Gastrocnemius medialis (tissue), 4 donors: ENCODE results near the gene COL1A1. TPM values are rescaled to one million over a fixed set of nuclear protein-coding genes. Genes with fewer than 3 reads are reported as not detected.
A peak's percentile ranks its signal among the peaks of the same experiment; 100 is the strongest.

Source experiments
- ATAC-seq, 2 donors: fragments of 150-250 bp; one replicate each; pipeline ENCODE4 v1.9.1; 2016
- DNase-seq, 2 donors: peaks; one replicate each; pipeline ENCODE4 v3.0.0-alpha.2; 2019
- H3K27ac ChIP-seq, 4 donors: fragments of 200-600 bp; sonication (generic); 1 replicate in 1 of 4; 2 replicates in 3 of 4; pipeline ENCODE4 v1.5.1; 2016 to 2018; ENCODE audit warnings: mild to moderate bottlenecking in 2 of 4, moderate library complexity in 1 of 4
- H3K27me3 ChIP-seq, 3 donors: fragments of 200-600 bp; sonication (generic) in 2 of 3; 1 replicate in 1 of 3; 2 replicates in 2 of 3; pipeline versions ENCODE4 v1.5.1 to v1.6.0; 2016 to 2019; ENCODE audit warnings: mild to moderate bottlenecking in 1 of 3, moderate library complexity in 1 of 3
- H3K36me3 ChIP-seq, 2 donors: fragments of 200-600 bp; sonication (generic) in 1 of 2; one replicate each; pipeline ENCODE4 v1.5.1; 2017 to 2018
- H3K4me1 ChIP-seq, 2 donors: fragments of 200-600 bp; sonication (generic) in 1 of 2; one replicate each; pipeline ENCODE4 v1.5.1; 2016 to 2017; ENCODE audit warnings: mild to moderate bottlenecking in 2 of 2
- H3K4me3 ChIP-seq, 4 donors: fragments of 200-600 bp; sonication (generic) in 3 of 4; 1 replicate in 1 of 4; 2 replicates in 3 of 4; pipeline ENCODE4 v1.5.1; 2016 to 2019; ENCODE audit warnings: mild to moderate bottlenecking in 2 of 4
- H3K9me3 ChIP-seq, 3 donors: fragments of 200-600 bp; sonication (generic) in 2 of 3; 1 replicate in 1 of 3; 2 replicates in 2 of 3; pipeline ENCODE4 v1.5.1; 2016 to 2019
- POLR2A ChIP-seq, 2 donors: fragments of 450-650 bp; IDR thresholded peaks; one replicate each; pipeline ENCODE4 v1.6.1; 2017; ENCODE audit warnings: antibody characterized with exemption in 2 of 2, mild to moderate bottlenecking in 2 of 2, moderate library complexity in 2 of 2
- in situ Hi-C, 4 donors: fragments of 200-750 bp; cut with MboI; loops; one replicate each; pipeline versions ENCODE4 v1.15.0 to v1.8.0; 2017; ENCODE audit warnings: low sequenced_read_pairs in 4 of 4
- intact Hi-C: fragments of 100-400 bp; cut with DNase I; formaldehyde crosslinking; loops from one replicate; pipeline ENCODE4 v1.15.1; 2023; ENCODE audit warnings: low total_unique reads
- total RNA-seq, 4 donors: library from RNA; depleted of rRNA; stranded (reverse); fragments of >200 nt; gene quantifications; one replicate each; pipeline versions ENCODE4 v1.1.0 to v1.2.3, GENCODE V29; 2016
- TF ChIP-seq, protein P1 (sequence below), 5 experiments: fragments of 450-650 bp in 3 of 5; fragments of 200-600 bp in 2 of 5; sonication (generic) in 2 of 5; IDR thresholded peaks in 4 of 5; conservative IDR thresholded peaks in 1 of 5; 1 replicate in 4 of 5; 2 replicates in 1 of 5; pipeline ENCODE4 v1.5.1; 2016 to 2019; ENCODE audit warnings: antibody characterized with exemption in 5 of 5, mild to moderate bottlenecking in 3 of 5, moderate library complexity in 3 of 5

Gene COL1A1
- total RNA-seq, 4 donors from 2014 or later, result 1.7 to 9.5 (median 5.1) TPM

DNA sequence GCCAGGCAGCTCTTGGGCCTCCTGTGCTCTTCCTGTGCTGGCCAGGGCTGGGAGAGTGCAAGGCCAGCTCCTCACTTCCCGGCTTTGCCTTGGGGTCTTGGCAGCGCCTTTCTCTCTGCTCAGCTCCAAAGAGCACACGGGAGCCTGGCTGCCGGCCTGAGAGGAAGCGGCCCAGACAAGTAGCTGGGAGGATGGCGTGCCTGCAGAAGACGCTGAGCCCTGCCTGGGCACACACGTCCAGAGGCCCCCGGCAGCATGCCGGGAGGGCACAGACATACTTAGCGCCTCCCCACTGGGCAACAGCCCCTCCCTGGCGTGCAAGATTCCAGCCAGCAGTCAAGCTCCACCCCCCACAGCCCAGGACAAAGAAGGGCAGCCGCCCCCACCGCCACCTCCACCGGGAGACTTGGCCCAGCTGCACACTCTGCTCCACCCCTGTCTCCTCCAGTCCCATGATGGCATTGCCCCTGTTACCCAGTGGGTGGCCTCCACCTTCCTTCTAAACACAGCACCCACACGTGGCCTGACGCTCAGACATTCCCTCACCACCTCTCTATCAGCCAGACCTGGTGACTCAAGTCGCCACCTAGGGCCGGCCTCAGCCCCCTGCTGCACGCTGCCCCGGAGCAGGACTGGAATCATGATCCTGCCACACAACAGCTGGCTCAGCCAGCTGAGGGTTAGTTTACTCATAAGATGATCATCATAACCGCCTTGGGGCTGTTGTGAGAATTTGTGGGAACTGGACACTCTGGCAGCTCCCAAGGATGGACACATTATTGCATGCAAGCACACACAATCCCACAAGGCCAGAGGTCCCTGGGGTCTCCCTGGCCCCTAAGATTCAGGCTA, 23.2 kb downstream of the COL1A1 start:
- Histone ChIP-seq H3K27ac (peak overlapping the region; percentile 98 to 100 (median 99)), H3K9me3 (no peaks in the 10 kb centered on the region), H3K36me3 (peaks cover 0 to 14% of the 10 kb centered on the region in 2 donors), H3K27me3 (no peaks in the 10 kb centered on the region), H3K4me3 (peak overlapping the region in 1 of 4 donors; percentile 21), H3K4me1 (peaks cover 26 to 39% of the 10 kb centered on the region in 2 donors)
- in situ Hi-C loops, result no loop called here
- peak; percentile 90 to 91 for ATAC-seq
- intact Hi-C loops, result loop anchor here (1.0 to 5.0 kb wide), 2 partner anchors 84 to 249 kb away; partner anchors contain the start of gene ACSF2
- TF ChIP-seq, protein P1, sequence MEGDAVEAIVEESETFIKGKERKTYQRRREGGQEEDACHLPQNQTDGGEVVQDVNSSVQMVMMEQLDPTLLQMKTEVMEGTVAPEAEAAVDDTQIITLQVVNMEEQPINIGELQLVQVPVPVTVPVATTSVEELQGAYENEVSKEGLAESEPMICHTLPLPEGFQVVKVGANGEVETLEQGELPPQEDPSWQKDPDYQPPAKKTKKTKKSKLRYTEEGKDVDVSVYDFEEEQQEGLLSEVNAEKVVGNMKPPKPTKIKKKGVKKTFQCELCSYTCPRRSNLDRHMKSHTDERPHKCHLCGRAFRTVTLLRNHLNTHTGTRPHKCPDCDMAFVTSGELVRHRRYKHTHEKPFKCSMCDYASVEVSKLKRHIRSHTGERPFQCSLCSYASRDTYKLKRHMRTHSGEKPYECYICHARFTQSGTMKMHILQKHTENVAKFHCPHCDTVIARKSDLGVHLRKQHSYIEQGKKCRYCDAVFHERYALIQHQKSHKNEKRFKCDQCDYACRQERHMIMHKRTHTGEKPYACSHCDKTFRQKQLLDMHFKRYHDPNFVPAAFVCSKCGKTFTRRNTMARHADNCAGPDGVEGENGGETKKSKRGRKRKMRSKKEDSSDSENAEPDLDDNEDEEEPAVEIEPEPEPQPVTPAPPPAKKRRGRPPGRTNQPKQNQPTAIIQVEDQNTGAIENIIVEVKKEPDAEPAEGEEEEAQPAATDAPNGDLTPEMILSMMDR (IDR thresholded peaks at IDR 0.05 in 4 of 5, conservative IDR thresholded peaks at IDR 0.05 in 1 of 5), result peak in 4 of 5 experiments; percentile 50 to 67 (median 54)
- TF ChIP-seq POLR2A (IDR thresholded peaks at IDR 0.05), result peak in 1 of 2 donors; percentile 48
- DNase-seq, result peak; percentile 70 to 93

DNA sequence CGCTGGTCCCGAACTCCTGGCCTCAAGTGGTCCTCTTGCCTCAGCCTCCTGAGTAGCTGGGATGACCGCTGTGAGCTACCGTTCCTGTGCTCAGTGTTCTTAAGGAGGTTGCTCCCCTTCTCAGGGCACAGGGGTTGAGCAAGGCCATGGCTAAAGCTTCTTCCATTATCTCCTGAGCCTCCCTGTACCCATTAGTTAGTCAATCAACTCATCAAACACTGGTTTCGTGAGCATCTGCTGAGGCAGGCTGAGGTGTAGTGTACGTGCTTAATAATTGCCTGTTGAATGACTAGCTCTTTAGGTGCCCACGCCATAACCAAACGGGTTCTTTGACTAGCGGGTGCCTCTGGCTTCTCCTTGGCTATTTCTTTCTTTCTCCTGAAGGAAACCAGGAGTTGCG, 24.0 kb downstream of the COL1A1 start:
- no peaks in the 10 kb centered on the region for H3K9me3 ChIP-seq
- H3K27ac ChIP-seq, result peak overlapping the region; percentile 98 to 100 (median 99)
- H3K27me3 ChIP-seq, result no peaks in the 10 kb centered on the region
- intact Hi-C loops, result loop anchor here (5.0 kb wide), 1 partner anchor 250 kb away; the partner anchor contains the start of gene ACSF2
- in situ Hi-C loops, result no loop called here
- ATAC-seq (peak in 1 of 2 donors; percentile 2), DNase-seq (no peak)
- H3K4me1 ChIP-seq, result peaks cover 32 to 42% of the 10 kb centered on the region in 2 donors
- H3K36me3 ChIP-seq, result peaks cover 0 to 14% of the 10 kb centered on the region in 2 donors
- peak overlapping the region in 1 of 4 donors; percentile 21 for H3K4me3 ChIP-seq
- TF ChIP-seq, protein P1 (IDR thresholded peaks at IDR 0.05 in 4 of 5, conservative IDR thresholded peaks at IDR 0.05 in 1 of 5), result no peak
- TF ChIP-seq POLR2A (IDR thresholded peaks at IDR 0.05), result no peak

DNA sequence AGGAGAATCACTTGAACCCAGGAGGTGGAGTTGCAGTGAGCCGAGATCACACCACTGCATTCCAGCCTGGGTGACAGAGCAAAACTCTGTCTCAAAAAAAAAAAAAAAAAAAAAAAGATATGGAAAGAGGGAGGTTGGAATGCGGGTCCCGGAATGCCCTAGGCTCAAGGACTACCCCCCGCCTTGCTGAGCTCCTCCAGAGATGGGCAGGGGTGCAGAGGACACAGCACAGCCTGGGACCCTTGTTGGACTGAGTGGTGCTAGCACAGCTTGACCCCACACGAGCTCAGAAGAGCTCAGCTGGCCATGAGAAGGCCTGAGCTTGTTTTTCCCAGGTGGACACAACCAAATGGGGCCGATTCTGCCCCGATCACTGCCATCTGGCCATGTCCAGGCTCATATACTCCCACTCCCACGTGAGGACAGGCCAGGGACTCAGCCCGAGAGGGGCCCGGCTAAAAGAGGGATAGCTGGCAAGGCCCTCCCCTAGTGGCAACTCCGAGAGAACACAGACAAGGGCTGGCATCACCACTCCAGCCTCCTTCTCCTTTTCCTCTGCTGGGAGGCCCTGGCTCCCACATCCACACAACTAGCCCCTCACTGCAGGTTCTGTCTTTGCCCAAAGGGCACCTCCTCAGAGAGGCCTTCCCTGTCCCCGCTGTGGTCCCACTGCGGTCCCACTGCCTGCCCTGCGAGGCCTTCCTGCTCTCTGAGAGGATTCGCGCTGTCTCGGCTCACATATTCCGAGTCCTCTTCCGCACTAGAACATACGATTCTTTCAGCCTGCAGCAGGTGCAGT, 24.7 kb downstream of the COL1A1 start:
- H3K4me3 ChIP-seq, result no peak overlapping the region
- in situ Hi-C loops (no loop called here), intact Hi-C loops (loop anchor here (5.0 kb wide), 1 partner anchor 251 kb away; the partner anchor contains the start of gene ACSF2)
- H3K27me3 ChIP-seq, result no peaks in the 10 kb centered on the region
- DNase-seq (no peak), ATAC-seq (no peak)
- TF ChIP-seq, protein P1 (IDR thresholded peaks at IDR 0.05 in 4 of 5, conservative IDR thresholded peaks at IDR 0.05 in 1 of 5), result peak in 1 of 5 experiments; percentile 38
- no peak for TF ChIP-seq POLR2A (IDR thresholded peaks at IDR 0.05)
- peaks cover 38 to 44% of the 10 kb centered on the region in 2 donors for H3K4me1 ChIP-seq
- peak overlapping the region; percentile 98 to 100 (median 99) for H3K27ac ChIP-seq
- H3K9me3 ChIP-seq, result no peaks in the 10 kb centered on the region
- H3K36me3 ChIP-seq, result peaks cover 0 to 18% of the 10 kb centered on the region in 2 donors

DNA sequence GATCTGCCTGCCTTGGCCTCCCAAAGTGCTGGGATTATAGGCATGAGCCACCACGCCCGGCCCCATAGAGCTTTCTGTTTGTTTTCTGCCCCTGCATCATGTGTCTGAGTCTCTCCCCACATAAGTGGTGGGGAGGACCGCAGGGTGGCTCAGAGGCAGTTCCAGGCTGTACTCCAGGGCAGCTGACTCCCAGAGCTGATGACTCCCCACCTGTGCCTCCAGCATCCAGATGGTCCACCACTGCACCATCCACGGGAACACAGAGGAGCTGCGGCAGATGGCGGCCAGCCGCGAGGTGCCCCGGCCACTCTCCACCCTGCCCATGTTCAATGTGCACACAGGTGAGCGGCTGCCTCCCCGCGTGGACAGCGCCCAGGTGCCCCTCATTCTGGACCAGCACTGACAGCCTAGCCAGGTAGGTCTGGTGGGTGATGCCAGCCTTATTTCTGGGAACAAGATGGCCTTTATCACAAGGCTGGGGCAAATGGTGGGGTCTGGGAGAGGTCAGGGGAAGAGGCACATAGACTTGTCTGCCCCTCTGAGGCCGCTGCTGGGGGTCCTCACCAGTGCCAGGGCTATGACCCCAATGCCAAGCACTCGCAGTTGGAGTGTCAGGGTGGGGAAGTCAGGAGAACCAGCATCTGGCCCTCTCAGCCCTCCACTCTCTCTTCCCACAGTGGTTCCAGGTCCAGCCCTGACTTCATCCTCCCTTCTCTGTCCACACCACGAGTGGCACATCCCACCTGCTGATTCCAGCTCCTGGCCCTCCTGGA, 26.2 kb downstream of the COL1A1 start:
- no peak for ATAC-seq
- DNase-seq, result no peak
- peaks cover 0 to 24% of the 10 kb centered on the region in 2 donors for H3K36me3 ChIP-seq
- peaks cover 51 to 58% of the 10 kb centered on the region in 2 donors for H3K4me1 ChIP-seq
- H3K27ac ChIP-seq, result peak overlapping the region; percentile 98 to 100 (median 99)
- H3K9me3 ChIP-seq, result no peaks in the 10 kb centered on the region
- no peak overlapping the region for H3K4me3 ChIP-seq
- in situ Hi-C loops (no loop called here), intact Hi-C loops (loop anchor here (5.0 kb wide), 1 partner anchor 252 kb away; the partner anchor contains the start of gene ACSF2)
- TF ChIP-seq, protein P1 (IDR thresholded peaks at IDR 0.05 in 4 of 5, conservative IDR thresholded peaks at IDR 0.05 in 1 of 5), result no peak
- no peak for TF ChIP-seq POLR2A (IDR thresholded peaks at IDR 0.05)
- no peaks in the 10 kb centered on the region for H3K27me3 ChIP-seq
